Activated B cell treated with CpG ODN at 0.5 μM for 24 hours (primary cell): ENCODE results near the gene OR2B6. TPM values are rescaled to one million over a fixed set of nuclear protein-coding genes. Genes with fewer than 3 reads are reported as not detected.

ENCODE experiments used
- ATAC-seq: fragments of 200-7000 bp; cut with Tn5 transposase; one replicate; pipeline ENCODE4 v1.10.0; 2021; ENCODE audit warnings: low read depth, mild to moderate bottlenecking, moderate library complexity
- CTCF ChIA-PET: fragments of 350-600 bp; sonication (Branson Sonifier 250); formaldehyde crosslinking; loops from one replicate; lab custom pipeline; 2021; ENCODE audit warnings: antibody characterized with exemption; lab: Charles Lee
- POLR2A ChIA-PET: fragments of 350-600 bp; sonication (Branson Sonifier 250); formaldehyde crosslinking; loops from one replicate; lab custom pipeline; 2021; ENCODE audit warnings: antibody characterized with exemption; lab: Charles Lee
- DNase-seq: peaks from one replicate; pipeline ENCODE4 v3.0.0; 2022
- H3K27ac Mint-ChIP-seq: one replicate; pipeline ENCODE4 v1.8.0; 2020; ENCODE audit warnings: mixed read lengths
- H3K27me3 Mint-ChIP-seq: one replicate; pipeline ENCODE4 v1.8.0; 2021; ENCODE audit warnings: mixed read lengths
- H3K36me3 Mint-ChIP-seq: one replicate; pipeline ENCODE4 v1.8.0; 2021; ENCODE audit warnings: low read depth, mixed read lengths
- H3K4me1 Mint-ChIP-seq: one replicate; pipeline ENCODE4 v1.8.0; 2021; ENCODE audit warnings: mixed read lengths
- H3K4me3 Mint-ChIP-seq: one replicate; pipeline ENCODE4 v1.8.0; 2020; ENCODE audit warnings: mild to moderate bottlenecking, mixed read lengths
- H3K9me3 Mint-ChIP-seq: one replicate; pipeline ENCODE4 v1.8.0; 2020; ENCODE audit warnings: mixed read lengths
- CTCF ChIP-seq: fragments of 200-600 bp; IDR thresholded peaks from one replicate; pipeline ENCODE4 v1.8.0; 2022; ENCODE audit warnings: antibody characterized with exemption, mild to moderate bottlenecking
- intact Hi-C: fragments of 100-400 bp; cut with micrococcal nuclease; formaldehyde crosslinking; loops from one replicate; pipeline ENCODE4 v1.15.1; 2024
- total RNA-seq: library from RNA; stranded (reverse); gene quantifications from 2 replicates; pipeline ENCODE4 v1.2.3, GENCODE V29; 2022

OR2B6 gene
- total RNA-seq, 1 donor from 2014 or later: not detected

GRCh38 chr6:27962506-27962905, 5.5 kb downstream of the OR2B6 start:
- CTCF ChIA-PET: no interaction called here
- H3K9me3 Mint-ChIP-seq: peaks cover 5% of the 10 kb centered on the region
- no peak overlapping the region for H3K27ac Mint-ChIP-seq
- peaks cover 28% of the 10 kb centered on the region for H3K4me1 Mint-ChIP-seq
- H3K4me3 Mint-ChIP-seq: no peak overlapping the region
- no peak for DNase-seq
- no peaks in the 10 kb centered on the region for H3K27me3 Mint-ChIP-seq
- POLR2A ChIA-PET: interaction anchor here (0.6 kb wide), 1 partner anchor 178 kb away, joined by 5 read pairs; no protein-coding TSS in a partner anchor
- intact Hi-C loops: no loop called here
- TF ChIP-seq CTCF: no peak
- no peak for ATAC-seq
- no peaks in the 10 kb centered on the region for H3K36me3 Mint-ChIP-seq

- peak; percentile 83 for ATAC-seq
- intact Hi-C loops: no loop called here
- Mint-ChIP-seq H3K9me3 (peaks cover 8% of the 10 kb centered on the region), H3K27ac (peak overlapping the region; percentile 82), H3K4me1 (peaks cover 35% of the 10 kb centered on the region), H3K27me3 (no peaks in the 10 kb centered on the region), H3K4me3 (peak overlapping the region; percentile 47), H3K36me3 (no peaks in the 10 kb centered on the region)
- TF ChIP-seq CTCF: no peak
- ChIA-PET CTCF (no interaction called here), POLR2A (interaction anchor here (0.6 kb wide), 1 partner anchor 114 kb away, joined by 6 read pairs; the partner anchor contains the start of gene ZNF165)
- no peak for DNase-seq
Observed at GRCh38 chr6:27966044-27966443, 9.0 kb downstream of the OR2B6 start.

- ATAC-seq: no peak
- peaks cover 8% of the 10 kb centered on the region for H3K9me3 Mint-ChIP-seq
Observed at GRCh38 chr6:27966816-27967426, 9.9 kb downstream of the OR2B6 start.

GRCh38 chr6:27970444-27970843, 13.4 kb downstream of the OR2B6 start:
- H3K36me3 Mint-ChIP-seq: no peaks in the 10 kb centered on the region
- ChIA-PET CTCF (no interaction called here), POLR2A (no interaction called here)
- no peak overlapping the region for H3K4me3 Mint-ChIP-seq
- peaks cover 29% of the 10 kb centered on the region for H3K4me1 Mint-ChIP-seq
- TF ChIP-seq CTCF: no peak
- H3K27me3 Mint-ChIP-seq: no peaks in the 10 kb centered on the region
- DNase-seq (no peak), ATAC-seq (no peak)
- no peak overlapping the region for H3K27ac Mint-ChIP-seq
- intact Hi-C loops: no loop called here
- peaks cover 3% of the 10 kb centered on the region for H3K9me3 Mint-ChIP-seq

More at GRCh38 chr6:27966816-27967426, 9.9 kb downstream of the OR2B6 start:
- peak overlapping the region; percentile 82 for H3K27ac Mint-ChIP-seq
- TF ChIP-seq CTCF: no peak
- H3K36me3 Mint-ChIP-seq: no peaks in the 10 kb centered on the region
- H3K4me1 Mint-ChIP-seq: peaks cover 35% of the 10 kb centered on the region
- no peak for DNase-seq
- ChIA-PET POLR2A (interaction anchor here (0.6 kb wide), 1 partner anchor 113 kb away, joined by 6 read pairs; the partner anchor contains the start of gene ZNF165), CTCF (no interaction called here)
- no peak overlapping the region for H3K4me3 Mint-ChIP-seq
- intact Hi-C loops: no loop called here
- no peaks in the 10 kb centered on the region for H3K27me3 Mint-ChIP-seq

- no peak for ATAC-seq
- Mint-ChIP-seq H3K36me3 (no peaks in the 10 kb centered on the region), H3K4me1 (peaks cover 9% of the 10 kb centered on the region), H3K4me3 (no peak overlapping the region), H3K27ac (no peak overlapping the region), H3K9me3 (peaks cover 3% of the 10 kb centered on the region), H3K27me3 (no peaks in the 10 kb centered on the region)
- POLR2A ChIA-PET: no interaction called here
- DNase-seq: no peak
- CTCF ChIA-PET: interaction anchor here (0.7 kb wide), 1 partner anchor 196 kb away, joined by 5 read pairs; no protein-coding TSS in a partner anchor
- intact Hi-C loops: no loop called here
- TF ChIP-seq CTCF: no peak
Observed at GRCh38 chr6:27972750-27973149, 15.7 kb downstream of the OR2B6 start.
